ENCODE data around the gene VCAN. TPM values are rescaled to one million over a fixed set of nuclear protein-coding genes. Genes with fewer than 3 reads are reported as not detected.

Gene VCAN
- total and polyA plus RNA-seq, 2 donors (not counting 1 experiment from before 2014, with no cell fraction given), result 2.0 TPM; not detected in 1

DNA sequence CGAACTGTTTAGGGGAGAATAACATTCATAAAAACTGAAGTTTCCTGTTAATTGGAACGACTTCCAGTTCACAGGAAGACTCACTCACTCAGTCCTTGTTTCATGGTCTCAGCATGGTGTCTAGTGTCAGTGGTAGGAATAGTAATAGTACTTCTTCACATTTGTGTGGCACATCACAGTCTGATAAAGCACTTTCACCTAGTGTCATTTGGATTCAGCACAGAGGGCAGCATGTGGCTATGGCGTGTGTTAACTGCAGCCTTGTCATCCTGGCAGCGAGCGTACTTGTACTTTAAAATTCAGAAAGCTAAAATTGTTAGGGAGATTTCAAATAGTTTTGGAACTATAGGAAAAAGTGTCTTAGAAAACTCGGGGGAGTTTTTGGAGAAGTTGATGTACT lies 72.4 kb downstream of the VCAN start:
- no peaks in the 10 kb centered on the region for H4K20me1 ChIP-seq (ENCODE audit: control insufficient read depth, insufficient read depth, low read length, poor library complexity, severe bottlenecking)
- H3K4me3 Mint-ChIP-seq, result no peak overlapping the region
- no peak overlapping the region for H3K4me2 ChIP-seq (replicated peaks; ENCODE audit: low read depth, low read length, poor library complexity, severe bottlenecking)
- H3K27ac Mint-ChIP-seq, result no peak overlapping the region
- no peak overlapping the region for H3K9ac ChIP-seq (ENCODE audit: low read length)
- no peaks in the 10 kb centered on the region for H3K79me2 ChIP-seq (ENCODE audit: control insufficient read depth, insufficient read depth, low read length)
- POLR2A ChIA-PET, result no interaction called here
- H3K4me3 ChIP-seq (ENCODE audit: control extremely low read depth in 1 of 5, extremely low read depth in 1 of 5, insufficient read depth in 1 of 5, low read depth in 2 of 5, low read length in 4 of 5), result no peak overlapping the region
- H2AFZ ChIP-seq (ENCODE audit: insufficient read depth, low read depth, low read length, poor library complexity, severe bottlenecking), result no peak overlapping the region
- H3K27me3 Mint-ChIP-seq, result no peaks in the 10 kb centered on the region
- H3K4me1 Mint-ChIP-seq, result peaks cover 7% of the 10 kb centered on the region
- no peaks in the 10 kb centered on the region for H3K27me3 ChIP-seq (replicated peaks in 1 of 4; ENCODE audit: control extremely low read depth in 1 of 4, control insufficient read depth in 3 of 4, insufficient read depth in 4 of 4, low read length in 3 of 4)
- no peak for TF ChIP-seq EZH2 (IDR thresholded peaks at IDR 0.05; ENCODE audit: borderline replicate concordance, insufficient read depth, low read depth, low read length, poor library complexity, severe bottlenecking)
- no peak for ATAC-seq (ENCODE audit: low read depth)
- intact Hi-C loops (cut with micrococcal nuclease), result no loop called here
- H3K4me1 ChIP-seq (ENCODE audit: control insufficient read depth in 2 of 2, insufficient read depth in 2 of 2, low read length in 2 of 2), result no peaks in the 10 kb centered on the region
- H3K36me3 ChIP-seq (replicated peaks in 1 of 2; ENCODE audit: control extremely low read depth in 1 of 2, control insufficient read depth in 1 of 2, extremely low read depth in 1 of 2, insufficient read depth in 2 of 2, low read length in 1 of 2), result no peaks in the 10 kb centered on the region
- WGBS (ENCODE audit: insufficient coverage), result 80% methylated on average over 3 of the region's 6 CpGs
- peaks cover 0 to 2% (median 0%) of the 10 kb centered on the region in 3 donors for H3K9me3 ChIP-seq (ENCODE audit: control extremely low read depth in 1 of 3, control insufficient read depth in 2 of 3, insufficient read depth in 1 of 3, low read length in 2 of 3)
- DNase-seq, result no peak
- H3K27ac ChIP-seq (ENCODE audit: low read length in 2 of 2), result no peak overlapping the region
- CTCF ChIA-PET, result no interaction called here
- H3K9me3 Mint-ChIP-seq (ENCODE audit: insufficient read depth), result no peaks in the 10 kb centered on the region

DNA sequence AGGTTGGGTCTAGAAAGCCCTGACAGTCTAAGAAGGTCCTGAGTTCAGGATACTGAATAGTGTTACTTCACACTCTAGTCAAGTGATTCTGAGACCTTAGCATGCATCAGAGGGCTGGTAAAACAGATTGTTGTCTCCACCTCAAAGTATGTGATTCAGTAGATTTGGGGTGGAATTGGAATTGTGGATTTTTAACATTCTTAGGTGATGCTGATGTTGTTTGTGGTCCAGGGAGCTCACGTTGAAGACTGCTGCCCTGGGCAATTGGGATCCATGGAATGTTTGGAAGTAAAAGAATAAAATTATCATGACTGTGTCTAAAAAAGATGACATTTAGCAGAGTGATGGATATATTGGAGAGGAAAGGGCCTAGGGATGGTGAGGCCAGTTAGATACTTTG lies 75.6 kb downstream of the VCAN start:
- Histone ChIP-seq H3K9me3 (ENCODE audit: control extremely low read depth in 1 of 3, control insufficient read depth in 2 of 3, insufficient read depth in 1 of 3, low read length in 2 of 3) (no peaks in the 10 kb centered on the region), H3K9ac (ENCODE audit: low read length) (no peak overlapping the region), H4K20me1 (ENCODE audit: control insufficient read depth, insufficient read depth, low read length, poor library complexity, severe bottlenecking) (no peaks in the 10 kb centered on the region), H3K27me3 (replicated peaks in 1 of 4; ENCODE audit: control extremely low read depth in 1 of 4, control insufficient read depth in 3 of 4, insufficient read depth in 4 of 4, low read length in 3 of 4) (no peaks in the 10 kb centered on the region), H3K4me2 (replicated peaks; ENCODE audit: low read depth, low read length, poor library complexity, severe bottlenecking) (no peak overlapping the region), H3K27ac (ENCODE audit: low read length in 2 of 2) (no peak overlapping the region), H3K36me3 (replicated peaks in 1 of 2; ENCODE audit: control extremely low read depth in 1 of 2, control insufficient read depth in 1 of 2, extremely low read depth in 1 of 2, insufficient read depth in 2 of 2, low read length in 1 of 2) (no peaks in the 10 kb centered on the region), H3K79me2 (ENCODE audit: control insufficient read depth, insufficient read depth, low read length) (no peaks in the 10 kb centered on the region), H3K4me3 (ENCODE audit: control extremely low read depth in 1 of 5, extremely low read depth in 1 of 5, insufficient read depth in 1 of 5, low read depth in 2 of 5, low read length in 4 of 5) (no peak overlapping the region), H2AFZ (ENCODE audit: insufficient read depth, low read depth, low read length, poor library complexity, severe bottlenecking) (no peak overlapping the region), H3K4me1 (ENCODE audit: control insufficient read depth in 2 of 2, insufficient read depth in 2 of 2, low read length in 2 of 2) (no peaks in the 10 kb centered on the region)
- no peak for DNase-seq
- intact Hi-C loops (cut with micrococcal nuclease), result no loop called here
- Mint-ChIP-seq H3K27me3 (no peaks in the 10 kb centered on the region), H3K9me3 (ENCODE audit: insufficient read depth) (no peaks in the 10 kb centered on the region), H3K4me3 (no peak overlapping the region), H3K27ac (no peak overlapping the region), H3K4me1 (no peaks in the 10 kb centered on the region)
- WGBS (ENCODE audit: insufficient coverage), result 86% methylated on average over 1 of the region's 1 CpG
- no peak for ATAC-seq (ENCODE audit: low read depth)
- ChIA-PET POLR2A (no interaction called here), CTCF (no interaction called here)
- TF ChIP-seq EZH2 (IDR thresholded peaks at IDR 0.05; ENCODE audit: borderline replicate concordance, insufficient read depth, low read depth, low read length, poor library complexity, severe bottlenecking), result no peak
- TF ChIP-seq, protein P1, sequence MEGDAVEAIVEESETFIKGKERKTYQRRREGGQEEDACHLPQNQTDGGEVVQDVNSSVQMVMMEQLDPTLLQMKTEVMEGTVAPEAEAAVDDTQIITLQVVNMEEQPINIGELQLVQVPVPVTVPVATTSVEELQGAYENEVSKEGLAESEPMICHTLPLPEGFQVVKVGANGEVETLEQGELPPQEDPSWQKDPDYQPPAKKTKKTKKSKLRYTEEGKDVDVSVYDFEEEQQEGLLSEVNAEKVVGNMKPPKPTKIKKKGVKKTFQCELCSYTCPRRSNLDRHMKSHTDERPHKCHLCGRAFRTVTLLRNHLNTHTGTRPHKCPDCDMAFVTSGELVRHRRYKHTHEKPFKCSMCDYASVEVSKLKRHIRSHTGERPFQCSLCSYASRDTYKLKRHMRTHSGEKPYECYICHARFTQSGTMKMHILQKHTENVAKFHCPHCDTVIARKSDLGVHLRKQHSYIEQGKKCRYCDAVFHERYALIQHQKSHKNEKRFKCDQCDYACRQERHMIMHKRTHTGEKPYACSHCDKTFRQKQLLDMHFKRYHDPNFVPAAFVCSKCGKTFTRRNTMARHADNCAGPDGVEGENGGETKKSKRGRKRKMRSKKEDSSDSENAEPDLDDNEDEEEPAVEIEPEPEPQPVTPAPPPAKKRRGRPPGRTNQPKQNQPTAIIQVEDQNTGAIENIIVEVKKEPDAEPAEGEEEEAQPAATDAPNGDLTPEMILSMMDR (IDR thresholded peaks at IDR 0.05), result no peak

All from B cell (primary cell).